K562 (cell line): ENCODE data around the gene HIVEP2. TPM values are rescaled to one million over a fixed set of nuclear protein-coding genes. Genes with fewer than 3 reads are reported as not detected.

Experiments used
- ELF4 ChIP-seq: fragments of 450-650 bp; formaldehyde crosslinking; IDR thresholded peaks from 2 replicates; pipeline ENCODE4 v1.4.0; 2022; ENCODE audit warnings: missing genetic modification characterization
- SRSF7 ChIP-seq: fragments of 200-400 bp; formaldehyde crosslinking; optimal IDR thresholded peaks from 2 replicates; pipeline ENCODE3; 2017; ENCODE audit warnings: mild to moderate bottlenecking, low read depth, low read length
- TAL1 ChIP-seq: fragments of 450-650 bp; IDR thresholded peaks from 2 replicates; pipeline ENCODE4 v1.6.1; 2016; ENCODE audit warnings: mild to moderate bottlenecking
- polyA plus RNA-seq, 8 experiments: library from polyadenylated mRNA; depleted of rRNA in 4 of 8; stranded (reverse) in 5 of 8; unstranded in 3 of 8; fragments of >200 nt; fragmentation: Nextera tagmentation in 2 of 8; fragmentation: Illumina TruSeq in 1 of 8; extraction: Ambion mirVana in 2 of 8; extraction: Trizol in 1 of 8; gene quantifications; 2 replicates each; pipeline versions ENCODE4 v1.2.1 to v1.2.3, GENCODE V29; 2011 to 2014; ENCODE audit warnings: inconsistent platforms in 1 of 8, missing spikeins in 1 of 8
- total RNA-seq, 7 experiments: library from RNA; depleted of rRNA in 6 of 7; stranded (reverse); fragments of >200 nt in 6 of 7; fragmentation: Illumina TruSeq in 2 of 7; extraction: Trizol in 2 of 7; gene quantifications; 2 replicates each; pipeline versions ENCODE4 v1.2.1 to v1.2.3, GENCODE V29; 2011 to 2021; ENCODE audit warnings: low replicate concordance in 1 of 7
- TF ChIP-seq, protein P1 (sequence below): fragments of 450-650 bp; IDR thresholded peaks from 2 replicates; pipeline ENCODE4 v1.6.1; 2016; ENCODE audit warnings: mild to moderate bottlenecking, moderate library complexity
- TF ChIP-seq, protein P2 (sequence below): fragments of 450-650 bp; IDR thresholded peaks from 2 replicates; pipeline ENCODE4 v1.6.1; 2017; ENCODE audit warnings: antibody characterized with exemption, mild to moderate bottlenecking

The HIVEP2 gene
- total and polyA plus RNA-seq, 9 of the 15 experiments (the other 6 are each of a cell fraction or from before 2014, with no cell fraction given) = under 0.01 to 1.2 (median 0.31) TPM

DNA sequence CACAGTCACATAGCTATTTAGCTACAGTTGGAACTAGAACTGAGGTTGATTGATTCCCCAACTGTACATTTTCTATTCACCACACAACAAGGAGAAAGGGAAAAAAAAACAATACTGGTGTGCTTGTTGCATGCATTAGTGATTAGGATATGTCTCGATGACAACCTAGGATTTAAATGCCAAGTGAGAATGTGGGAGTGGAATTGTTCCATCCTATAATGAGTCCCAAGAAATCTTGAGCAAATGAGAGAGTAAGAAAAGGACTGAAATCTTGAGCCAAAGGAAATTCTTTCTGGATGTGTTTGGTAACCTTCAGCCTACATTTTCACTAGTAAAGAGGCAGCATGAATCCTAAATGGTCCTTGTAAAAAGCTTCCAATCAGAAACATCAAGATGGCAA, 232.7 kb downstream of the HIVEP2 start (continued):
- TF ChIP-seq SRSF7 (no peak), ELF4 (CRISPR knock-in tag) (no peak), TAL1 (no peak)
- TF ChIP-seq, protein P1, sequence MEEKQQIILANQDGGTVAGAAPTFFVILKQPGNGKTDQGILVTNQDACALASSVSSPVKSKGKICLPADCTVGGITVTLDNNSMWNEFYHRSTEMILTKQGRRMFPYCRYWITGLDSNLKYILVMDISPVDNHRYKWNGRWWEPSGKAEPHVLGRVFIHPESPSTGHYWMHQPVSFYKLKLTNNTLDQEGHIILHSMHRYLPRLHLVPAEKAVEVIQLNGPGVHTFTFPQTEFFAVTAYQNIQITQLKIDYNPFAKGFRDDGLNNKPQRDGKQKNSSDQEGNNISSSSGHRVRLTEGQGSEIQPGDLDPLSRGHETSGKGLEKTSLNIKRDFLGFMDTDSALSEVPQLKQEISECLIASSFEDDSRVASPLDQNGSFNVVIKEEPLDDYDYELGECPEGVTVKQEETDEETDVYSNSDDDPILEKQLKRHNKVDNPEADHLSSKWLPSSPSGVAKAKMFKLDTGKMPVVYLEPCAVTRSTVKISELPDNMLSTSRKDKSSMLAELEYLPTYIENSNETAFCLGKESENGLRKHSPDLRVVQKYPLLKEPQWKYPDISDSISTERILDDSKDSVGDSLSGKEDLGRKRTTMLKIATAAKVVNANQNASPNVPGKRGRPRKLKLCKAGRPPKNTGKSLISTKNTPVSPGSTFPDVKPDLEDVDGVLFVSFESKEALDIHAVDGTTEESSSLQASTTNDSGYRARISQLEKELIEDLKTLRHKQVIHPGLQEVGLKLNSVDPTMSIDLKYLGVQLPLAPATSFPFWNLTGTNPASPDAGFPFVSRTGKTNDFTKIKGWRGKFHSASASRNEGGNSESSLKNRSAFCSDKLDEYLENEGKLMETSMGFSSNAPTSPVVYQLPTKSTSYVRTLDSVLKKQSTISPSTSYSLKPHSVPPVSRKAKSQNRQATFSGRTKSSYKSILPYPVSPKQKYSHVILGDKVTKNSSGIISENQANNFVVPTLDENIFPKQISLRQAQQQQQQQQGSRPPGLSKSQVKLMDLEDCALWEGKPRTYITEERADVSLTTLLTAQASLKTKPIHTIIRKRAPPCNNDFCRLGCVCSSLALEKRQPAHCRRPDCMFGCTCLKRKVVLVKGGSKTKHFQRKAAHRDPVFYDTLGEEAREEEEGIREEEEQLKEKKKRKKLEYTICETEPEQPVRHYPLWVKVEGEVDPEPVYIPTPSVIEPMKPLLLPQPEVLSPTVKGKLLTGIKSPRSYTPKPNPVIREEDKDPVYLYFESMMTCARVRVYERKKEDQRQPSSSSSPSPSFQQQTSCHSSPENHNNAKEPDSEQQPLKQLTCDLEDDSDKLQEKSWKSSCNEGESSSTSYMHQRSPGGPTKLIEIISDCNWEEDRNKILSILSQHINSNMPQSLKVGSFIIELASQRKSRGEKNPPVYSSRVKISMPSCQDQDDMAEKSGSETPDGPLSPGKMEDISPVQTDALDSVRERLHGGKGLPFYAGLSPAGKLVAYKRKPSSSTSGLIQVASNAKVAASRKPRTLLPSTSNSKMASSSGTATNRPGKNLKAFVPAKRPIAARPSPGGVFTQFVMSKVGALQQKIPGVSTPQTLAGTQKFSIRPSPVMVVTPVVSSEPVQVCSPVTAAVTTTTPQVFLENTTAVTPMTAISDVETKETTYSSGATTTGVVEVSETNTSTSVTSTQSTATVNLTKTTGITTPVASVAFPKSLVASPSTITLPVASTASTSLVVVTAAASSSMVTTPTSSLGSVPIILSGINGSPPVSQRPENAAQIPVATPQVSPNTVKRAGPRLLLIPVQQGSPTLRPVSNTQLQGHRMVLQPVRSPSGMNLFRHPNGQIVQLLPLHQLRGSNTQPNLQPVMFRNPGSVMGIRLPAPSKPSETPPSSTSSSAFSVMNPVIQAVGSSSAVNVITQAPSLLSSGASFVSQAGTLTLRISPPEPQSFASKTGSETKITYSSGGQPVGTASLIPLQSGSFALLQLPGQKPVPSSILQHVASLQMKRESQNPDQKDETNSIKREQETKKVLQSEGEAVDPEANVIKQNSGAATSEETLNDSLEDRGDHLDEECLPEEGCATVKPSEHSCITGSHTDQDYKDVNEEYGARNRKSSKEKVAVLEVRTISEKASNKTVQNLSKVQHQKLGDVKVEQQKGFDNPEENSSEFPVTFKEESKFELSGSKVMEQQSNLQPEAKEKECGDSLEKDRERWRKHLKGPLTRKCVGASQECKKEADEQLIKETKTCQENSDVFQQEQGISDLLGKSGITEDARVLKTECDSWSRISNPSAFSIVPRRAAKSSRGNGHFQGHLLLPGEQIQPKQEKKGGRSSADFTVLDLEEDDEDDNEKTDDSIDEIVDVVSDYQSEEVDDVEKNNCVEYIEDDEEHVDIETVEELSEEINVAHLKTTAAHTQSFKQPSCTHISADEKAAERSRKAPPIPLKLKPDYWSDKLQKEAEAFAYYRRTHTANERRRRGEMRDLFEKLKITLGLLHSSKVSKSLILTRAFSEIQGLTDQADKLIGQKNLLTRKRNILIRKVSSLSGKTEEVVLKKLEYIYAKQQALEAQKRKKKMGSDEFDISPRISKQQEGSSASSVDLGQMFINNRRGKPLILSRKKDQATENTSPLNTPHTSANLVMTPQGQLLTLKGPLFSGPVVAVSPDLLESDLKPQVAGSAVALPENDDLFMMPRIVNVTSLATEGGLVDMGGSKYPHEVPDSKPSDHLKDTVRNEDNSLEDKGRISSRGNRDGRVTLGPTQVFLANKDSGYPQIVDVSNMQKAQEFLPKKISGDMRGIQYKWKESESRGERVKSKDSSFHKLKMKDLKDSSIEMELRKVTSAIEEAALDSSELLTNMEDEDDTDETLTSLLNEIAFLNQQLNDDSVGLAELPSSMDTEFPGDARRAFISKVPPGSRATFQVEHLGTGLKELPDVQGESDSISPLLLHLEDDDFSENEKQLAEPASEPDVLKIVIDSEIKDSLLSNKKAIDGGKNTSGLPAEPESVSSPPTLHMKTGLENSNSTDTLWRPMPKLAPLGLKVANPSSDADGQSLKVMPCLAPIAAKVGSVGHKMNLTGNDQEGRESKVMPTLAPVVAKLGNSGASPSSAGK = no peak
- TF ChIP-seq, protein P2, sequence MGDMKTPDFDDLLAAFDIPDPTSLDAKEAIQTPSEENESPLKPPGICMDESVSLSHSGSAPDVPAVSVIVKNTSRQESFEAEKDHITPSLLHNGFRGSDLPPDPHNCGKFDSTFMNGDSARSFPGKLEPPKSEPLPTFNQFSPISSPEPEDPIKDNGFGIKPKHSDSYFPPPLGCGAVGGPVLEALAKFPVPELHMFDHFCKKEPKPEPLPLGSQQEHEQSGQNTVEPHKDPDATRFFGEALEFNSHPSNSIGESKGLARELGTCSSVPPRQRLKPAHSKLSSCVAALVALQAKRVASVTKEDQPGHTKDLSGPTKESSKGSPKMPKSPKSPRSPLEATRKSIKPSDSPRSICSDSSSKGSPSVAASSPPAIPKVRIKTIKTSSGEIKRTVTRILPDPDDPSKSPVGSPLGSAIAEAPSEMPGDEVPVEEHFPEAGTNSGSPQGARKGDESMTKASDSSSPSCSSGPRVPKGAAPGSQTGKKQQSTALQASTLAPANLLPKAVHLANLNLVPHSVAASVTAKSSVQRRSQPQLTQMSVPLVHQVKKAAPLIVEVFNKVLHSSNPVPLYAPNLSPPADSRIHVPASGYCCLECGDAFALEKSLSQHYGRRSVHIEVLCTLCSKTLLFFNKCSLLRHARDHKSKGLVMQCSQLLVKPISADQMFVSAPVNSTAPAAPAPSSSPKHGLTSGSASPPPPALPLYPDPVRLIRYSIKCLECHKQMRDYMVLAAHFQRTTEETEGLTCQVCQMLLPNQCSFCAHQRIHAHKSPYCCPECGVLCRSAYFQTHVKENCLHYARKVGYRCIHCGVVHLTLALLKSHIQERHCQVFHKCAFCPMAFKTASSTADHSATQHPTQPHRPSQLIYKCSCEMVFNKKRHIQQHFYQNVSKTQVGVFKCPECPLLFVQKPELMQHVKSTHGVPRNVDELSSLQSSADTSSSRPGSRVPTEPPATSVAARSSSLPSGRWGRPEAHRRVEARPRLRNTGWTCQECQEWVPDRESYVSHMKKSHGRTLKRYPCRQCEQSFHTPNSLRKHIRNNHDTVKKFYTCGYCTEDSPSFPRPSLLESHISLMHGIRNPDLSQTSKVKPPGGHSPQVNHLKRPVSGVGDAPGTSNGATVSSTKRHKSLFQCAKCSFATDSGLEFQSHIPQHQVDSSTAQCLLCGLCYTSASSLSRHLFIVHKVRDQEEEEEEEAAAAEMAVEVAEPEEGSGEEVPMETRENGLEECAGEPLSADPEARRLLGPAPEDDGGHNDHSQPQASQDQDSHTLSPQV = no peak
